HG03575 (cell line): ENCODE measurements around the gene OSBPL2.

Experiments used
- ATAC-seq: cut with Tn5 transposase; IDR thresholded peaks from one replicate; pipeline ENCODE4 v1.9.1; 2021; ENCODE audit not compliant: unreplicated experiment, insufficient number of reproducible peaks, low FRiP score; ENCODE audit errors: extremely low read depth

Gene OSBPL2

DNA sequence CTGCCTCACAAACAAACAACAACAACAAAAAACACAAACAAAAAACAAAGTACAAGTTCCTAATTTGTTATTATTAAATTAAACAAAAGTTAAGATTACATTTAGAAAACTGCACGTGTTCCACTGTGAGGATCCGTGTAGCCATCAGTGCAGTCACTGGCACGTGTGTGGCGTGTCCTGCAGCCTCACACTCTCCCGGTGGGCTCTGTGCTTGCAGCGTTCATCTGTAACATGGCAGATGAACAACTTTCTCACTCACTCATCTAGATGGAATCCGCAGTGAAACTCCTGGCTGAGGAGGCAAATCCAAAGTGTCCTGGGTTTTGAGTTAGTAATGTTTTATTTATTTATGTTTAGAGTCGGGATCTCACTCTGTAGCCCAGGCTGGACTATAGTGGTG is 51.6 kb downstream of the OSBPL2 start:
- no peak for ATAC-seq

DNA sequence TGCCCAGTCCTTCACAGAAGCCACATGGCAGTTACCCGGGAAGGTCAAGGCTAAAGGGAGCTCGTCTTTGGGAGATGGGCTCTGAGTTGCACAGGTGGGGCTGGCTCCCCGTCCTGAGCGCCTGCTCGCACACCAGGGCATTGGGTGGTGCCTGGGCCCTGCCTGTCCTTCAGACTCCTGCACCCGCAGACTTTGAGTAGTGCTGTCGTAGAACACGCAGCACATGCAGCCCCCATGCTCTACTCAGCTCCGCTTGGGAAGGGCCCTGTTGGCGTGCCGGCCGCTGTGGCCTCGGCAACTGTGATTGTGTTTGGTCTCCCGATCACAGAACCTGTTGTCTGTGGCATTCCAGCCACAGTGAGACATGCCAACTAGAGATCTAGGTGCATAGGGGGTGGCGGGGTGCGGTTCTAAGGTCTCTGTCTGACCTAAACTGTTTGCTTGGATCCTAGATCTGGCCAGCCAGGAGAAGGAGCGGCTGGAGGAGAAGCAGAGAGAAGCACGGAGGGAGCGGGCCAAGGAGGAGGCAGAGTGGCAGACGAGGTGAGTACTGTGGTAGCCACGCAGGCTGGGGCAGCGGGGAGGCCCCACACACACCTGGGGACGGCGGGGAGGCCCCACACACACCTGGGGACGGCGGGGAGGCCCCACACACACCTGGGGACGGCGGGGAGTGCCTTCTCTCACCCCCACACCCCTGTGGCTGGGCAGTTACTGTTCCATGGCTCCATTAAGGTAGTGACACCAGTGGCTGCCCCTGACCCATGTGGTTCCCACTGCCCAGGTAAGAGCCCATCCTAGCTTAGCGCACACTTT is 53.1 kb downstream of the OSBPL2 start:
- no peak for ATAC-seq

DNA sequence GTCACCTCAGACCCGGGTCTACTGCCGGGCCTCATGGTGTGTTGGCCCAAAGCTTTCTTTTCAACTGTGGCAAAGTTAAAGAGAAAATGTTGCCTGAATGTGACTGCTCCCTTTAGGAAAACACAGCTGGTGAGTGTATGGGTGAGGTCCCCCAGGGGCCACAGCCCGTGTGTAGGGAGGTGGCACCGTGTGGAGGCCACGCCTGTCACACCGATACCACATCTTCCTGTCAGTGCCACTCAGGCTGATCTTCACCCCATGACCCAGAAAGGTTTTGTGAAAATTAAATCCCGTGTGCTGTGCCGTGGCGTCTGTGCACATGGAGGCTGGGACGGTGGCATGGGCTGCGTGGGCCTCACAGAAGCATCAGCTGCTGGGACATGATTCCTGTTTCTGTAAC is 53.8 kb downstream of the OSBPL2 start:
- ATAC-seq = no peak

DNA sequence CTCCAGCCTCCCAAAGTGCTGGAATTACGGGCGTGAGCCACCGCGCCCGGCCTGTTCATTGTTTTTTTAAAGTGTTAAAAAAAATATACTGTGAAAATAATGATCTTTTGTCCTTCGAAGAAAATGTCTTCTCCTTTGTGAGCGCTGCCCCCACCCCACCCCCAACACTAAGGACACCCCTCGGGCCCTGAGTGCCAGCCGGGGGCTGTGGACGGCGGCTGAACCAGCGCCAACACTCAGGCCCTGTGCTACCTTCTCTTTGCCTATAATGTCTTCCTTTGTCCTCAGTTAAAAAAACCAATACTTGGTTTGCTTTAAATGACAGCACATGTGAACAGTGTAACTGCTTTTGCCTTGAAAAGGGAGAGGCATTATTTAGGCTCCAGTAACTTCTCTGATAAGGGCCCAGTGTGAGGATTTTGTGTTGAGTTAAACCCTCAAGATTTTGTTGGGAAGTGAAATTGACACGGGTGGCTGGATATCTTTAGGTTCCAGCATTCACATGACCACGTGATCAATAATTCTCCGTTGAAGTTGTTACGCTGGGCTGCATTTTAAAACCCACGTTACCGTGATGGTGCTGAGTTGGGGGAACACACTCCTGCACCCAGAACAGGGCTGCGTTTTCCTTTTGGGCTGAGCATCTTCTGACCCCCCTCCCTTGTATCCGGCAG is 54.9 kb downstream of the OSBPL2 start:
- ATAC-seq = no peak

DNA sequence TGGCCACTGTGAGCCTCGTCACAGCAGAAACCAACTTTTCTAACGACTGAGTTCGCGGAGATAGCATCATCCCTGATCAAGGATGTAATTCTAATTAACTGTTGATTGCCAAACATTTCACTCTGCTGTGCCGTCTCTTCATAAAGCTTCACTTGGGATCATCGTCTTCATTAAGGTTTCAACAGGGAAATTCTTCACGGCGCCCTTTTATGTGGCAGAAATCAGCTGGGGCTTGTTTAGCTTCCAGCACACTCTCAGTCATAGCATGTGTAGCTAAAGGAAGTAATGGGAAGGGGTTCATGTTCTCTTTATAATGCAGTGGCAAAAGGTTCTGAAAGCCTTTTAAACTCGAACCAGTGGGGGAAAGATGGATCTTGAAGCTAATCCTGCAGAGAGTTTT is 55.6 kb downstream of the OSBPL2 start:
- ATAC-seq = no peak

DNA sequence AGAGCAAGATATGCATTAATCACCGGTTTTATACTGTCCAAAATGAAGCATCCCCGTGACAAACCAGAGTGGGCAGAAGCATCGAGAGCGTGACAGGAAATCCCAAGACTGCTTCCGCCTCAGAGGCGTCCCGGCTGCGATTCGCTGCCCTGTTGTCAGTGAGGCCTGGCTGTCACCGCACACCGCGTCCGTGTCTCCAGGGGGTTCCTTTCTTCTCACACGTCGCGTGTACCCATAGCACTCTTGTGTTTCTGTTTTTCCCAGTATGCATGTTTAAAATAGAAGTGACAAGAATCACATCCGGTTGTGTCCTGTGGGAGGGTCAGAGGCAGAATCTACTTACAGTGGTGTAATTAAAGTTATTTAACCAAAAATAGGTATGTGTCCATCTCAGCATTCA is 56.2 kb downstream of the OSBPL2 start:
- no peak for ATAC-seq

DNA sequence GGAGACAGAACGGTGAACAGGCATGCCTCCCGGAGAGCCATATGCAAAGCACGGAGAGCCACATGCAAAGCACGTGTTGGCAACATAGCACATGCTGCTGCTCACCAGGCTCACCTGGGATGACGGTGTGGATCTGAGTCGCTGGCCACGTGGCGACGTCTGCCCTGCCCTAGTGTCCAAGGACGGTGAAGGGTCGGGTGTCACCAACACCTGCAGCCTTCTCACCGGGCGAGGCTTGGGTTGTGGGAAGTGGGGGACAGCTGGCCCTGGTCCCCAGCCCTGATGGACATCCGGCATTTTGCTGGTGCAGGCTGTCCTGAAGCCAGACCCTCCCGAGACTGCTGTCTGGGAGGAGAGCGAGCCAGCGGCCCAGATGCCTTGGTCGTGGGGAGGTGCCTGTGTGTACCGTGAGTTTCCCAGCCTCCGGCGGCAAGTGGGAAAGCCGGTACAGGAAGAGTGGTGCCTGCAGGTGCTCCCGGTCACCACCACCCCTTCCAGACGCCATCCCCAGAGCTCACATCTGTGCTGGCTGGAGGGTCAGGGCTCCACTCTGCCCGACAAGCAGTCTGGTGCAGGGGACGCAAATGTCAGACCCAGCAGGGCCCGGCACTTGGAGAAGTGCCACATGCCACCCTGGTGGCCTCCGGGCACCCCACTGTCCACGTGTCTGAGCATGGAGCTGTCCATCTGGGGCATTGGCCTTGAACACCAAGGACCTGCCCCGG is 58.6 kb downstream of the OSBPL2 start:
- ATAC-seq = no peak

DNA sequence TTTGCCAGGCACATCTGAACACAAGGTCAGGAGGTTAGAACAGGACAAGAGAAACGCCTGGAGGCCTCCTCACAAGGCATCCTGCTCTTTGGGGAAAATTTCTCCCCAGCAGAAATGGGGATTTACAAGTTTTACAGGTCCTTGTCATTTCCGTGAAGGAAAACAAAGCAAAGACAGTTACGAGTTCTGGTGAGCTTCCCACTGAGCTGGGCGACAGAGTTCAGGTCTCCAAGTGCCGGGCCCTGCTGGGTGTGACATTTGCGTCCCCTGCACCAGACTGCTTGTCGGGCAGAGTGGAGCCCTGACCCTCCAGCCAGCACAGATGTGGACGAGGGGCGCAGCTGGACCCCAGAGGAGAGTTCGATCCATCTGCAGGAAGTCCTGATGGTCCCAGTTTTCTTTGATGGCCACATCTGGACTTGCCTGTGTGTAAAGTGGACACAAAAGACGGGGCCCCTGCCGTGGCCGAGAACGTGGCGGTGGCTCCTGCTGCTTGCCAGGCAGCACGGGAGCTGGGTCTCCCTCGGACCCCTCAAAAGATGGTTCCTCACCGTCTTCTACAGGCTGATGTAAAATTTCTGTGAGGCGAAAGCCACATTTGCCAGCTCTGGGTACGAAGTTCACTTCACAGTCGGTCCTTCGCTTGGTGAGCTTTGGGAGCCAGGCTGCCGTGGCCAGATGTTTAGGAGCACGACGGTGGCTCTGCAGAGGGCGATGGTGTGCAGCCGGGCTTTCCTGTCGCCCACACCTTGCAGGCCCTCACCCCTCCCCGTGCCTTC is 59.3 kb downstream of the OSBPL2 start:
- no peak for ATAC-seq

DNA sequence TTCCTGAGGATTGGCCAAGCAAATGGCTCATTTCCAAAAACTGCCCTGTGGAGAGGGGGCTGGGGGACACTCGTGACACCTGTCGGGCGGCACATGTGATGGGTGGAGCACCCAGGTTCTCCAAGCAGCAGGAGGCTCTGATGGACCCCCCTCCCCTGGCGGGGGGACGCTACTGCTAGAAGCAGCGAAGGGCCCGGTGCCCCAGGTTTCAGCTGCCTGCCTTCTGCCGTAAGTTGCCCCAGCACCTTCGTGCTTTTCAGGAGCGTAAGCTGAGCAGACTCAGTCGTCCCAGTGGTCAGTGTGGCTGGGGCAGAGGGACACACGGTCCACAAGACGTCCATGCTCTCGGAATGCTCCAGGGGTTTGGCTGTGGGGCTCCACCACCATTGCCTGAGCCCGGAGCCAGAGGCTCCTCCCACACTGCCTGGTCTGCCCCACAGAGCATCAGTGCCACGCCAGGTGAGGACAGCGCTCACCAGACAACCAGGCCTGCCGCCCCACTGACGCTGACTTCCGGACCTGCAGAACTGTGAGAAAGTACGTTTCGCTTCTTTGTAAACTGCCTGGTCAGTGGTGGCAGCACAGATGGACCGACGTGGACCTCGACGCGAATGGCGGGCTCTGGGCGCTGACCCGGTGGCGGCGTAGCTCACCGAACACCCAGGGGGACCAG is 60.4 kb downstream of the OSBPL2 start:
- ATAC-seq = no peak

DNA sequence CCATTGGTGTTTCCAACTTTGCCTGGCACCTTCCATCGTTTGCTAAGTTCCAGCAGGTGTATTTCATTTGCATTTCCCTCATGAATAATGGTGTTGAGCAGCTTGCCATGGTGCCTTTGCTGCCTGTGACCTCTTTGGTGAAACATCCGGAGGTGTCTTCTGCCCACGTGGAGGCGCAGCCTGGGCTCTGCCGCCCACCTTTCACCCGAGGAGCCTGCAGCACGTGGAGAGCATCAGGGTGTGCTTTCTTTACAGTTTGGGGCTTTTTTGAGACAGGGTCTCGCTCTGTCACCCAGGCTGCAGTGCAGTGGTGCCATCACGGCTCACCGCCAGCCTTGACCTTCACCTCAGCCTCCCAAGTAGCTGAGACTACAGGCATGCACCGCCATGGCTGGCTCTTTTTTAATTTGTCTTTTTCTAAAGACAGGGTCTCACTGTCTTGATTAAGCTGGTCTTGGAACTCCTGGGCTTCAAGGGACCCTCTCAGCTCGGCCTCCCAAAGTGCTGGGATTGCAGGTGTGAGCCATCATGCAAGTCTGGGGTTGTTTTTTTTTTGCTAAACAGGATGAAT is 61.4 kb downstream of the OSBPL2 start:
- no peak for ATAC-seq

DNA sequence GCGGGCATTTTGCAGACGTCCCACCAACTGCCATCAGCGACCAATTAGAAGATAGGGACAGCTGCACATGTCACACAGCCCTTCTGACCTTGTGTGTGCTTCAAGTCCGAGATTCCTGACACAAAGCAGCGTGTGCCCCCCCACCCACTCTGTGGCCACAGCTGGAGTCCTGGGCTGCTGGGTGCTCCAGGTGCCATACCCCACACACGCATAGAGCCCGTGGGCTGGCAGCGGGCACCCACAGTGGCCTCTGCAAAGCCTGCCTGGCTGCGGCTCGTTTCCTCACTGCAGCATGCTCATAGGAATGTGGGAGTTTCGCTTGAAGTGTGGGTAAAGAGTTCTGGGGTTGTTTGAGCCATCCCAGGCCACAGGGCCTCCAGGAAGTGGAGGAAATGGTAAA is 62.0 kb downstream of the OSBPL2 start:
- no peak for ATAC-seq

DNA sequence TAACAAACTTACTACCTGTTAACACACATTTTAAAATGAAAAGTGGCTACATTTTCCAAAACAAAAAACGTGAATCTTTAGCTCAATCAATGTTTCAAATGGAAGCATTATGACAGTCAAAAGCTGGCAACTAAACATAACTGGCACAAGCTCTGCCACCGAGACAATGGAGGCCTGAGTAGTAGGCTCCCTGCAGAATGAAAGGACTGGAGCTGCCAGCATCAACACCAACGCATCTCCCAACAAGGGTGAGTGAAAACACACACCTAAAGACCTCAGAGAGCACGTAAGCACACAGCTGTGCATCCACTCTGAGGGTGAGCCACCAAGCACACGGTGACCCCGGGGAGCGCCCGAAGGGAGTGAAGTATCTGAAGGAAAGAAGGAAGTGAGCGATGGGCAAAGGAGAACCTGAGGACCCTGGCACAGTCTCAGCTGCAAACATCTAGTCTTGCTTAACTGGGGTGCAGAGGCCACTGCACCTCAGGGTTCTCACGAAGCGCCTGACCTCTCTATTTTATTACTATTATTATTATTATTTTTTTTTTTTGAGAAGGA is 62.9 kb downstream of the OSBPL2 start:
- no peak for ATAC-seq

DNA sequence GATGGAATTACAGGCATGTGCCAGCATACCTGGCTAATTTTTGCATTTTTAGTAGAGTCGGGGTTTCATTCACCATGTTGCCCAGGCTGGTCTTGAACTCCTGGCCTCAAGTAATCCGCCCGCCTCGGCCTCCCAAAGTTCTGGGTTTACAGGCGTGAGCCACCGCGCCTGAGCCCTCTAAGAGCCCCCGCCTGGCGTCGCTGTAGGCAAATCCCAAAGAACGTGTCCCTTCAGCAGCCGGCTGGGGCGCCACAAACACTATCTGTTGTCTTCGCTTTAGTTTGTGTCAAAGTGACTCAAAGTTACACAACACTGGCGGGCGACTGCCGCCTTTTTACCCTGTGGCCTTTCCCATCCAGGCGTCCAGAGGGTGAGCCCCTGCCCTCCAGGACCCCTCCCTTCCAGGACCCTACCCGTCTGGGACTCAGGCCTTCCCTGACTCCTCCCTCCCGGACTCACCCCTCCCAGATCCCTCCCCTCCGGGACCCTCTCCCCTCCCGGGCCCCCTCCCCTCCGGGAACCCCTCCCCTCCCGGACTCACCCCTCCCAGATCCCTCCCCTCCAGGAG is 63.5 kb downstream of the OSBPL2 start:
- peak; percentile 23 for ATAC-seq

DNA sequence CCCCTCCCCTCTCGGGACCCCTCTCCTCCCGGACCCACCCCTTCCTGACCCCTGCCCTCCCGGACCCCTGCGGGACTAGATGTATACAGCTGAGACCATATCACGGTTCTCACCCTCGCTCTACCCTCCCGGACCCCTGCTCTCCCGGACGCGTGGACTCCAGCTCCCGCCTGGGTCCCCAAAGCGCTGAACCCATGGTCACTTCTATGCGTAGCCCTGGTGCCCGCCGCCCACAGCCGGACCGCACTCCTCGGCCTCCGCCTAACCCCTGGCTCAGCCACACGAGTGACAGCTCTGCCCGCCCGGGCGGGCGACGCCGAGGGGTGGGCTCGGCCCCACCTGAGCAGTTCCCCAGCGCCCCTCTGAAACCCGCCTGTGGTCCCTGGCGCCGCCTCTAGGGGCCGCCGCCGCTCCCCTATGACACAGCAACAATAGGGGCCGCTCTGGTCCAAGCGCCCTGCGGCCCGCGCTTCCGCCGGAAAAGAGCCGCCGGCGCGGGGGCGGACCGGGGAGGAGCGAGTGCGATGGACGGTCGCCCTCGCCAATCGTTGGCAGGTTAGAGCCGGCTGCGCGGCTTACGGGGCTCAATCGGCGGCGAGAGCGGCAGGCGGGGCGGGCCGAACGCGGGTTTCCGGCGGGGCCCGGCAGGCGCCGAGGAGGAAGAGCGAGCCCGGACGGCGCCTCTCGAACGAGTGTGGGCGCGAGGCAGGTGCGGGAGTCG is 64.2 kb downstream of the OSBPL2 start, which contains the start of gene ADRM1:
Gene ADRM1, plus strand, starts transcription at position 657 of the 721 bp plus-strand sequence. CDS start 572 bp downstream, outside the sequence.
- no peak for ATAC-seq

DNA sequence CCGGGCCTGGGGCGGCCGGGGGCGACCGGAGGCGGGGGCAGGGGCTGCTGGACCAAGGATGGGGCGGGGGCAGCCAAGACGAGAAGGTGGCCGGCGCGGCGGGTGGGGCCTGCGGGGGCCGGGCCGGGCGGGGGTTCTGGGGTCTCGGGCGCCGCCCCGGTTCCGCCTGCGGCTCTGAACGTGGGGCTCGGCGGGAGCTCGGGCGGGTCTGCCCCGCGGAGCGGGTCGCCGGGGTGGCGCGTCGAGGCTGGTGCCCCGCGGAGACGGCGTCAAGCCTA is 64.7 kb downstream of the OSBPL2 start:
- ATAC-seq = no peak

DNA sequence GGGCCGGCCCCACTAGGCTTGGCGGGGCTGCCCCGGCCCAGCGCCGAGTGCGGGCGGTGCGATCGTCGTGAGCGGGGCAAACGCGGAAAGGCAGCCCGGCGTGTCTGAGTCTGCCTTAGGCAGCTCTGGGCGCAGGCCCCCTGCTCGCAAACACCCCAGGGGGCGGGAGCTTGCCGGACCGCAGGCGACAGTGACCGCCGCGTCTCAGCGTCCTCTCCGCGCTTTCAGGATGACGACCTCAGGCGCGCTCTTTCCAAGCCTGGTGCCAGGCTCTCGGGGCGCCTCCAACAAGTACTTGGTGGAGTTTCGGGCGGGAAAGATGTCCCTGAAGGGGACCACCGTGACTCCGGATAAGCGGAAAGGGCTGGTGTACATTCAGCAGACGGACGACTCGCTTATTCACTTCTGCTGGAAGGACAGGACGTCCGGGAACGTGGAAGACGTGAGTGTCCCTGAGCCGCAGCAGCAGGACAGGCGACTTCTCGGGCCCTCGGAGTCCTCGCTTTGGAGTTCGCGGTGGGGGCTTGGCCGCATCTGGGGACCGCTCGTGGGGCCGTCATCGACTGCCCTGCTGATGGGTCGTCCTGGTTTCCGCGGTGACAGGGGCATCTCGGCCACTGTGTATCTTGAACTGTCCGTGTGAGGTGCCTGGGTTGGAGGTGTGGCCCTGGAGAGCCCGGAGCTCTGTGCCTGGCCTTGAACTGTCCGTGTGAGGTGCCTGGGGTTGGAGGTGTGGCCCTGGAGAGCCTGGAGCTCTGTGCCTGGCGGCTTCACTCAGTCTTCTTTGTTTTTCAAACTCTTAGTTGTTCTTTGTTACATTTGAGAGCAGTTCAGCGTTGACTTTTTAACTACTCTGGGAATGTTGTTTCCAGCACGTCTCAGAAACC is 65.3 kb downstream of the OSBPL2 start:
- no peak for ATAC-seq
